Loucy (cell line): ENCODE data around the gene TTC8.

Experiments used
- H2AFZ ChIP-seq: fragments of 200-600 bp; sonication (generic); 2 replicates; pipeline ENCODE4 v1.6.0; 2016; ENCODE audit warnings: antibody characterized with exemption, mild to moderate bottlenecking, low read length, moderate library complexity
- H3F3A ChIP-seq: fragments of 200-600 bp; 2 replicates; pipeline ENCODE4 v1.6.0; 2016; ENCODE audit warnings: antibody characterized with exemption, low read depth, mild to moderate bottlenecking
- H3K27me3 ChIP-seq: fragments of 200-600 bp; sonication (generic); 2 replicates; pipeline ENCODE4 v1.6.1; 2014; ENCODE audit warnings: low read length, mild to moderate bottlenecking; ENCODE audit not compliant: insufficient read depth, poor library complexity, severe bottlenecking
- H3K36me3 ChIP-seq: fragments of 200-600 bp; sonication (generic); 2 replicates; pipeline ENCODE4 v1.6.1; 2016; ENCODE audit warnings: low read length; ENCODE audit not compliant: insufficient read depth
- H3K4me1 ChIP-seq: fragments of 200-600 bp; sonication (generic); 2 replicates; pipeline ENCODE4 v1.5.1; 2014; ENCODE audit warnings: low read length, mild to moderate bottlenecking; ENCODE audit not compliant: insufficient read depth, poor library complexity, severe bottlenecking
- H3K4me2 ChIP-seq: fragments of 200-600 bp; sonication (generic); 2 replicates; pipeline ENCODE4 v1.6.0; 2014; ENCODE audit warnings: antibody characterized with exemption, low read length, low read depth, mild to moderate bottlenecking; ENCODE audit not compliant: poor library complexity, severe bottlenecking
- H3K4me3 ChIP-seq: fragments of 200-600 bp; sonication (generic); 2 replicates; pipeline ENCODE4 v1.5.1; 2014; ENCODE audit warnings: low read length, mild to moderate bottlenecking, mixed read lengths; ENCODE audit not compliant: poor library complexity, severe bottlenecking
- H3K79me2 ChIP-seq: fragments of 200-600 bp; sonication (generic); 2 replicates; pipeline ENCODE4 v1.6.1; 2014; ENCODE audit warnings: low read length; ENCODE audit not compliant: insufficient read depth
- H3K9ac ChIP-seq: fragments of 200-600 bp; sonication (generic); 2 replicates; pipeline ENCODE4 v1.6.0; 2014; ENCODE audit warnings: mild to moderate bottlenecking, low read depth, low read length, moderate library complexity; ENCODE audit not compliant: poor library complexity, severe bottlenecking
- H3K9me2 ChIP-seq: fragments of 200-600 bp; sonication (generic); replicated peaks from 2 replicates; pipeline ENCODE4 v1.6.1; 2016; ENCODE audit warnings: low read depth, low read length, mixed read lengths
- H3K9me3 ChIP-seq: fragments of 200-600 bp; sonication (generic); 2 replicates; pipeline ENCODE4 v1.6.1; 2014; ENCODE audit warnings: mild to moderate bottlenecking, antibody characterized with exemption, low read length, low read depth; ENCODE audit not compliant: insufficient read depth
- H4K20me1 ChIP-seq: fragments of 200-600 bp; sonication (generic); 2 replicates; pipeline ENCODE4 v1.6.0; 2014; ENCODE audit warnings: antibody characterized with exemption, low read length, mild to moderate bottlenecking; ENCODE audit not compliant: insufficient read depth, poor library complexity, severe bottlenecking
- CTCF ChIP-seq: fragments of 200-600 bp; sonication (generic); conservative IDR thresholded peaks from 2 replicates; pipeline ENCODE4 v1.5.1; 2014; ENCODE audit warnings: mild to moderate bottlenecking, antibody characterized with exemption, low read length
- EZH2phosphoT487 ChIP-seq: fragments of 200-600 bp; IDR thresholded peaks from 2 replicates; pipeline ENCODE4 v1.6.1; 2018; ENCODE audit warnings: antibody characterized with exemption, mild to moderate bottlenecking, moderate library complexity, borderline replicate concordance

Gene TTC8

GRCh38 chr14:88837495-88837894 is 13.0 kb downstream of the TTC8 start:
- no peak overlapping the region for H3K4me3 ChIP-seq
- no peaks in the 10 kb centered on the region for H3K36me3 ChIP-seq
- H2AFZ ChIP-seq: no peak overlapping the region
- H3K9ac ChIP-seq: no peak overlapping the region
- H3K9me3 ChIP-seq: no peaks in the 10 kb centered on the region
- TF ChIP-seq CTCF: no peak
- no peak for TF ChIP-seq EZH2phosphoT487
- H3K4me1 ChIP-seq: no peaks in the 10 kb centered on the region
- H3F3A ChIP-seq: no peaks in the 10 kb centered on the region
- no peaks in the 10 kb centered on the region for H3K27me3 ChIP-seq
- no peaks in the 10 kb centered on the region for H3K79me2 ChIP-seq
- H3K4me2 ChIP-seq: no peak overlapping the region
- no peaks in the 10 kb centered on the region for H4K20me1 ChIP-seq
- H3K9me2 ChIP-seq: no peaks in the 10 kb centered on the region

GRCh38 chr14:88838015-88838414 is 13.6 kb downstream of the TTC8 start:
- Histone ChIP-seq H3K4me1 (no peaks in the 10 kb centered on the region), H3K9me2 (no peaks in the 10 kb centered on the region), H2AFZ (no peak overlapping the region), H3K9me3 (no peaks in the 10 kb centered on the region), H3K9ac (no peak overlapping the region), H3K4me3 (no peak overlapping the region), H3K4me2 (no peak overlapping the region), H3F3A (no peaks in the 10 kb centered on the region), H3K36me3 (no peaks in the 10 kb centered on the region), H3K79me2 (no peaks in the 10 kb centered on the region), H4K20me1 (no peaks in the 10 kb centered on the region), H3K27me3 (no peaks in the 10 kb centered on the region)
- no peak for TF ChIP-seq CTCF
- TF ChIP-seq EZH2phosphoT487: no peak

GRCh38 chr14:88840926-88841325 is 16.5 kb downstream of the TTC8 start:
- Histone ChIP-seq H3K79me2 (no peaks in the 10 kb centered on the region), H2AFZ (no peak overlapping the region), H3K4me2 (no peak overlapping the region), H3K9ac (no peak overlapping the region), H3F3A (no peaks in the 10 kb centered on the region), H4K20me1 (no peaks in the 10 kb centered on the region), H3K36me3 (no peaks in the 10 kb centered on the region), H3K27me3 (no peaks in the 10 kb centered on the region), H3K9me3 (no peaks in the 10 kb centered on the region), H3K4me3 (no peak overlapping the region), H3K4me1 (no peaks in the 10 kb centered on the region), H3K9me2 (no peaks in the 10 kb centered on the region)
- TF ChIP-seq EZH2phosphoT487: no peak
- no peak for TF ChIP-seq CTCF
